ENCODE results near the gene CHMP3.
"Not testable (repeated sequence)": the region's sequence is repeated elsewhere in the genome, so short reads cannot be mapped to it uniquely, and the experiment has no call there.

CHMP3 gene

DNA sequence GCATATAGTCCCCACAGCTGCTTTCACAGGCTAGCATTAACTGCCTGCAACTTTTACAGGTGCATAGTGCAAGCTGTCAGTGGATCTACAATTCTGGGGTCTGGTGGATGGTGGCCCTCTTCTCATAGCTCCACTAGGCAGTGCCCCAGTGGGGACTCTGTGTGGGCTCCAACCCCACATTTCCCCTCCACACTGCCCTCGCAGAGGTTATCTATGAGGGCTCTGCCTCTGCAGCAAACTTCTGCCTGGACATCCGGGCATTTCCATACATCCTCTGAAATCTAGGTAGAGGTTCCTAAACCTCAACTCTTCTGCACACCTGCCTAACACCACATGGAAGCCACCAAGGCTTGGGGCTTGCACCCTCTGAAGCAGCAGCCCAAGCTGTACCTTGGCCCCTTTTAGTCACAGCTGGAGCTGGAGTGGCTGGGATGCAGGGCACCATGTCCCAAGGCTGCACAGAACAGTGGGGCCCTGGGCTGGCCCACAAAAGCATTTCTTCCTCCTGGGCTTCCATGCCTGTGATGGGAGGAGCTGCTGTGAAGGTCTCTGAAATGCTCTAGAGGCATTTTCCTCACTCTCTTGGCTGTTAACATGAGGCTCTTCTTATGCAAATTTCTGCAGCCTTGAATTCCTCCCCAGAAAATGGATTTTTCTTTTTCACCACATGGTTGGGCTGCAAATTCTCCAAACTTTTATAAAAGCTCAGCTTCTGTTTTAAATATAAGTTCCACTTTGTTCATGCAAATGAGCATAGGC is 62.7 kb downstream of the CHMP3 start:
- DNase-seq, result no peak

DNA sequence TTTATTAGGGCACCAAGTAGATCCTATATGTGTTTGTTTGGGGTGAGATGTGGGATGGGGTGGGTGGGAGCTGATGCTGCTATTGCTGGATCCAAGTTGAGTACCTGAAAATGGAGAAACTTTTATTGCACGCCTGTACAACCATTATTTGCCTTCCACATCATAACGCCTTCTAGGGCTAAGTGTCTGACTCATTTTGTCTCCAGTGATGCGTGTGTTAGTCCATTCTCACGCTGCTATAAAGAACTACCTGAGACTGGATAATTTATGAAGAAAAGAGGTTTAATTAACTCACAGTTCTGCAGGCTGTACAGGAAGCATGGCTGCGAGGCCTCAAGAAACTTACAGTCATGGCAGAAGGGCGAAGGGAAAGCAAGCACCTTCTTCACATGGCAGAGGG is 63.9 kb downstream of the CHMP3 start:
- DNase-seq, result no peak

DNA sequence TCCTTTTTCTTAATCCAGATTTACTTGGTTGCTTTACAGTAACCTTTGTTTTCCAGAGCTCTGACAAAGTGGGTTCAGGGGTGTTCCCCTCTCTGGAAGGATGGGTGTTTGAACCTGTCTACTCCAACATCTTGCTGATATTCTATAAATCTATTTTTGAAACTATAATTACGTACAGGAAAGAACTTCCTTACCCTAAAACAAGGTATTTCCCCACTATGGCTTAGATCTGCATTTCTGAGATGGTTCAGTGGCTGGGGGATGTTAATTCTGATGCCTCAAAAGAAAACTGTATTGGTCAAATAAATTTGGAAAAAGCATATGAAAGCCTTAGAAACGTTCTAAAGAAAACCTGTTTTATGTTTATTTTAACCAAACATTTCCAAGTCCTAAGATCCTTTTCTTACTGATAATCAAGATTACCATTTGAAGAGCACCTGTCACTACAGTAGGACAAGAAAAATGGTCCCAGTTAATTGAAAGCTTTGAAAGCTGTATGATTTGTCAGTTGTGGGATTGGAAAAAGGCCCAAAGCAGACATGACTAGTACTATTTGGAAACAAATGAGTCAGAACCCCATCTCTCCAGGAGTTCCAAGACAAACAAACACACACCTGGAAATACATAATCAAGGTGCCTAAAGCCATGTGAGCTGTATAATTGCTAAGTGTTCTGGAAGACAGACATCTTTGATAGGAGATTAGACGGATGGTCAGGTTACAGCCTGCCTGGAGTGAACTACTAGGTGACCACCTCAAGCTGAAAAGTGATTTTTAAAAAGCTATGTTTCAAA is 64.6 kb downstream of the CHMP3 start:
- DNase-seq, result no peak

DNA sequence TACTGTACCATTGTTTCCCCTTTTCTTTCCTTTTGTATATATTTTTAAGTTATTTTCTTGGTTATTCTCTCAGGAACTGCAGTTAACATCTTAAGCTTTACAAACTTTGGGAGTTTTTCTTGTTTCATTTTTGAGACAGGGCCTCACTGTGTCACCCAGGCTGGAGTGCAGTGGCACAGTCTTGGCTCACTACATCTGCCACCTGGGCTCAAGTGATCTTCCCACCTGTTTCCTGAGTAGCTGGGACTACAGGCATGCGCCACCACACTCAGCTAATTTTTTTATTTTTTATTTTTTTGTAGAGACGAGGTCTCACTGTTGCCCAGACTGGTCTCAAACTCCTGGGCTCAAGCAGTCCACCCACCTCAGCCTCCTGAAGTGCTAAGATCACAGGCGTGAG is 66.9 kb downstream of the CHMP3 start:
- not testable (repeated sequence) for DNase-seq

- no peak for DNase-seq
Measured at GRCh38 chr2:86492048-86492453, 71.2 kb downstream of the CHMP3 start.

- no peak for DNase-seq
Measured at GRCh38 chr2:86491088-86491487, 72.2 kb downstream of the CHMP3 start.

DNA sequence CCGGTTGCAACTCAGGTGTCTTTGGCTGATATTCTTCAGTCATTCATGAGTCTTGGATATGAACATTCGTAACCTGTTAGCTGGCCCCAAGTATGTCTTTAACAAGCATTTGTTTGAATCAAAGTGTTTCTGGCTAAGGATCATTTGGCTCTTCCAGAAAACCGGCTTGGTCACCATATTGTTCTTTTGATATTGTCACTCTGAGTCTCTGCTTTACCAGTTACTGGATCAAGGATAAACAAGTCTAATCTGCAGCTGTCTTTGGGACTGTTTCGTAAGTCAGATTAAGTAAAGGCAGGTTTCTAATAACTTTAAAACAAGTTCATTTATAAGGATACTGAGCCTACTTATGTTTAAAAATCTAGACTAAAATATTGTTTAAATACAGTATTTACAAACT is 73.0 kb downstream of the CHMP3 start:
- no peak for DNase-seq

DNA sequence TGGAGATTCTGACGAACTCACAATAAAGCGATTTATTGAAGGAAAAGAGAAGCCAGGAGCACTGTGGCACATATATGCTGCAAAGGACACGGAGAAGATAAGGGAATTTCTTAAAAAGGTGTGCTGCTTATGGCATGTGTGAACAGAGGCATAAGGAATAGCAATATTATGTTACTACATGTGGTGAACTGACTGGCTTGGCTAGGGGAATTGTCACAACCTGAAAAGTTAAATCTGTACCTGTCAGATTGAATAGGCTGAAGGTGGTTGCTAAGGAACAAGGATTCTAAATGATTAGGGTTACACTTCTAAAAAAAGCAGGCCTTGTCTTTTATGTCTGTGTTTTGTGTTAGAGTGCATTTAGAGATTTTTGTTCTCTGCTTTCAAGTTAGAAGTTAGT is 73.7 kb downstream of the CHMP3 start:
- DNase-seq, result no peak

GRCh38 chr2:86488561-86489250 is 74.5 kb downstream of the CHMP3 start:
- no peak for DNase-seq

GRCh38 chr2:86487062-86487461 is 76.2 kb downstream of the CHMP3 start:
- DNase-seq, result no peak

DNA sequence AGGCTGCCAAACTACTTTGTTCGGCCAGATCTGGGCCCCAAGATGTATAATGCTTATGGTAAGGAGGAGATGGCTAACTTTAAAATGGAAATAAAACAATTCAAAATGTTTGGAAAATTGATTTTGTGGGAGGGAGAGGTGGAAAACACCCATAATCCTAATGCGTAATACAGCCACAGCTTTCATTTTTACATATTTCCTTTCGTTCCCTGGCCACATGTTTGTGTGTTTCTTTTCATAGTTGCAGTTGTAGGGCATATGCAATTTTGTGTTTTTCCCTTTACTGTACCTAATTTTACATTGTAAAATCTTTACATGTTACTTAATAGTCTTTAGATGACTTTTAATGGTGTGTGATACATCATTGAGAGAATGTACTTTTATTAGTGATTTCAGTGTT is 77.4 kb downstream of the CHMP3 start:
- no peak for DNase-seq

- DNase-seq, result no peak
Measured at GRCh38 chr2:86485103-86485502, 78.1 kb downstream of the CHMP3 start.

- no peak for DNase-seq
Measured at GRCh38 chr2:86484385-86484784, 78.9 kb downstream of the CHMP3 start.

DNA sequence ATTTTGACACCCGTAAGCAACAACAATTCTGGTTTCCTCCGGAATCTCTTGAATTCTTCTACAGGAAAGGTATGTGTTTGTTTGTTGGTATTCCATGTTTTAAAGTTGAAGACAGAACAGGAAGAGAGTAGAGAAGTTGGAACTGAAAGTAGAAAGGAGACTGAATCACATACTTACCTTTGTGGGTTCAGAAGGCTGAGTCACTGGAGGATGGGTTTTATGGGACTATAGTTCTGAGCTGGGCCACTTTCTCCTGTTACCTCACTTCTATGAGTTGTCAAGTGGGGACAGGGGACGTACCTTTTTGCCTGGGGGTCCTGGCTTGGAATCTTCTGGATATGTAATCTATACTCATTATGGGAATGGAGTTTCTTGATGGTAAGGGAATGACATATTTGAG is 81.2 kb downstream of the CHMP3 start:
- no peak for DNase-seq

GRCh38 chr2:86480105-86480504 is 83.1 kb downstream of the CHMP3 start:
- no peak for DNase-seq

DNA sequence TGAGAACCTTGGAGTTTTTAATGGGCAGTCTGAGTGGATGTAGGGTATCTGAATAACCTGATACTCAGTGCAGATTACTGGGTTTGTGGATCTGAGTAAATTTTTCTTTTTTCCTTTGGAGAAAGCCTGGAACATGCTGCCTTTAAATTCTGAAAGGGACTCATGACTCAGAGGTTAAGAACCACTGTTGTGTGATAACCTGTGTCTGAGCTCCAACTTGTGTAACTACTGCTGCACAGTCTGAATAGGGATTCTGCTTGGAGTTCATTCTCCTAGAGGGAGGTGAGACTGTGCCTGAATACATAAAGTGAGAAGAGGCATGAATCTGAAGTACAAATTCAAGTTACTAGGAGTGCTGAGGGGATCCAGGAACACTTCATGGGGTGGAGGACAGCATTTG is 85.9 kb downstream of the CHMP3 start:
- DNase-seq, result no peak

- DNase-seq, result no peak
Measured at GRCh38 chr2:86476918-86477317, 86.3 kb downstream of the CHMP3 start.

DNA sequence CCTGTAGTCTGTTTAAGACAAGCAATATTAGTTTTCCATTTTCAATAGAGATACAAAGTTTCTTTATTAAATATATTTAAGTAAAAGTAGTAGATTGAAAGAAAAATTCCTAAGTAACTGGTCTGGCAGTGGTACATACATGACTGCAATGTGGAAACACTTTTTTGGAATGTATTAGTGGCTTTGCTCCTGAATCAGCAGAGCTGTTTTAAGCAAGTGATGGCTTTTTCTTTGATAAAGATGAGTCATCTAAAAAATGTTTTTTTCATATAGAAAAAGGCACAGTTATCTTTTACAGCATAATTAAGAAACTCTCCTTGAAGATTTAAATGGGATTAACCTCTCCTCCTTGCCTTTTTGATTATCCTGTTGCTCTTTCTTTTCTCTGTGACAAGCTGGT is 87.2 kb downstream of the CHMP3 start:
- no peak for DNase-seq

DNA sequence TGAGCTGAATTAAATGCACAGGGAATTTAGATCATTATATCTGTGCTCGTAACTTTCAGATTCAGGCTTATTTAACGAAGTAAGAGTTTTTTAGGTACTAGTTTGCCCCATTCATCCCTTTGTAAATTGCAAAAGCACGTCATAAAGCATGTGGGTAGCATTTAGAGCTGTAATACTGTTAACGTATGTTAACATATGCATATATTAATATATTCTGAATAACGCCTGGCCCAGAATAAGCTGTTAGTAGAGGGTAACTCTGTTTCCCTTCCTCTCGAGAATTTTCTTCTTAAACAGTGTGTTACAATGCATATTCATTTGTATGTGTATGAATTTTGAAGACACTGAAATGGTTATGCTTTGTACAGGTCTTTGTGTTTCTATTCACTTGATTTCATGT is 91.6 kb downstream of the CHMP3 start:
- DNase-seq, result no peak

DNA sequence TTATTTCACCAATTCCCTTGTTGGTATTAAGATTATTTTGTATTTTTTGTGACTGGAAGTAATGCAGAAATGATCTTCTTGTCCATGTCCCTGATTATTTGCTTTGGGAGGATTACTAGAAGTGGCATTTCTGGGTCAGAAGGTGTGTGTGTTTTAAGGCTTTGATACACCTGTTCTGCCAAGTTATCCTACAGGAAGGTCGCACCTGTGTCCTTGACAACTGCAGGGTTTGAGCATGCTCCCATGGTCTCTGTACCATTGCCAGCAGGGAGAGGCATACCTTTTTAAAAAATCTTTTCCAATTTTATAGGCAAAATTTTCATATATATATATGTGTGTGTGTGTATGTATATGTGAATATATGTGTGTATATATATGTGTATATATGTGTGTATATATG is 92.4 kb downstream of the CHMP3 start:
- no peak for DNase-seq

DNA sequence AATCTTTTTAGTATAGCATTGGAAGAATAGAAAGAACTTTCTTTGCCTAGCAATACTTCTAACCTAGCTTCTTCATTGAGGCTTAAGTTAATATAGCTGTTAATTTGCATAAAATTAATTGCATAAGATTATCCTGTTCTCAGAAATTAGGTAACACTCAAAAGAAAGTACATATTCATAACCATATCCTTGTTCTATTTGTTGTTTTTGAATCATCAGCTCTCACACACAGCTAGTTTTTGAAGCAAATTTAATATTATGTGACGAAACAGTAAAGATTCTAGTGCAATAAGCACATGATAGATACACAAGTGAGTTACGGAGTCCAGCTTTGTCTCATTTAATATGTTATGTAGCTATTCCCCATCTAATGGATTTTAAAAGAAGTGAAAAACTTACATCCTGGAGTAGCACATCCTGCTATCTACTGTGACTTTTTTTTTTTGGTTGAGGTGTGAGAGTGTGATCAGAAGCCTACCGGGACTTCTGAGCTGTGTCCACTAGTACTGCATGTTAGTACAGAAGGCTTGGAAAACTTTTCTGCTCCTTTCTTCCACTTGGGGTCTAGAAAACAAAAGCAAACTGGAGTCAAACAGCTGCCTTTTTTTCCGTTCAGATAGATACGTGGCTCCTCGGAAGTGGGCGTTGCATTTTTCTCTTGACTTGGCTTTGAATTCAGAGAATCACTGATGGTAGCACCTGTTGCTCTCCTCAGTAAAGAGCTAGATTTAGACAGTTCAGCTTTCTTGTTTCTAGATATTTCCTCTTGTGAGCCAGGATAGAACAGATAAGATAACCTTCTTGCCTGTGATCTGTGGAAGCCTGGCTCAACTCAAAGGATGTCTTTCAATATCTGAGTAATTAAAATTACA is 94.8 kb downstream of the CHMP3 start:
- peak; percentile 7 for DNase-seq

- DNase-seq, result no peak
Measured at GRCh38 chr2:86466306-86466705, 96.9 kb downstream of the CHMP3 start.

DNA sequence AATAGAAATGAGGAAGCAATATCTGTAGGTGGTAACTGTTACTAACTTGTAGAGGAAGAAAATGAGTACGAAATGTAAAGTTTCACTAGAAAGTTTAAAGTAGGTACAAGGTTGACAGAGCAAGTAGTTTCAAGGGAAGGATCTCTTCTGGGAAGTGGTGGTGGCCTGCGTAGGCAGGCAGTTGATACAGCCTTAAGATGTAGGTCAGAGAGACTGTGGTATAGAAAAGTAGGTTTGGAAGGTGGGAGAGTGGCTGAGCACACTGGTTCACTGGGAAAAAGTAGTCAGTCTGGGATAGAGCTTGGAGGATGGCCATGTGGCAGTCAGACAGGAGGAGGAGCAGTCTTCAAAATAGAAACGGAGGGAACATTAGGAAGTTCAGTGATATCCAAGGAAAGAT is 98.6 kb downstream of the CHMP3 start:
- no peak for DNase-seq

Measured in activated T-cell treated with anti-CD3 and anti-CD28 coated beads for 4 hours (primary cell).